Measurements from ENCODE around the gene SAMD4A.
A peak's percentile ranks its signal among the peaks of the same experiment; 100 is the strongest.
"Not testable (repeated sequence)": the region's sequence is repeated elsewhere in the genome, so short reads cannot be mapped to it uniquely, and the experiment has no call there.

SAMD4A gene

DNA sequence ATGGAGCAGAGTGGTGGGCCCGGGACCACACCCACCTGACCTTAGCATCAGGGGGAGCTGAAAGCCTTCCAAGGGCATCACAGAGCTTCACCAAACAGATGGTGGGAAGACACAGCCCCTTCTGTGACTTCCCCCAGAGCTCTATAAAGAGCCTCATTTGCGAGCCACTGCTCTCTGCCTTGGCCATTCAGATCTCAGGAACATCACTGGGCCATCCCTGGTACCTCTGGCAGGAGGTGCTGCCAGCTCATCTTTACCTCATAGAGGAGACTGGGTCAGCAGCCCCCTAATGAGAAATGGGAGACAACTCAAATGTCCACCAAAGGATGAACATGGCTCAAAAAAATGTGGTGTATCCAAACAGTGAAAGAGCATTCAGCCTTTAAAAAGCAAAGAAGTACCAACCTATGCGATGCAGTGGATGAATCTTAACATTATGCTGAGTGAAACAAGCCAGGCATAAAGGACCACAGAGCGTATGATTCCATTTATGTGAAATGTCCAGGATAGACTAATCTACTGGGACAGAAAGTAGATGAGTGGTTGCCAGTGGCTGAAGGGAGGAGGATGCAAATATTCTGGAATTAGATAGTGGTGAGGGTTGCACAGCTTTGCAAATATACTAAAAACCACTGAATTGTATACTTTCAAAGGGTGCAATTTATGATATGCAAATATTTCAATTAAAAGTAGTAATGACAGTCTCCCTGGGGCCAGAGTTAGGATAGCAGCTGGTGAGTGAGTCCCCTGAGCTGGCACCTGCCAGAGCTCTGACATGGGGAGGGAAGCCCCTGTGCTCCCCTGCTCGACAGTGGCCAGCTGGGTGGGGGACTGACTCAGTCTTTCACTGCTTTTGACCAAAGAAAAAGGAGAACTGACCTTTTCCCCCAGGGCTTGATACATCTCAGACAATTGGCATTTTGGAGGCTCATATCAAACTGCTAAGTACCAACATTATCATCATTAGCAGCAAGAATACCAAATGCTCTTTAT, 219.1 kb downstream of the SAMD4A start:
- no peak for DNase-seq

DNA sequence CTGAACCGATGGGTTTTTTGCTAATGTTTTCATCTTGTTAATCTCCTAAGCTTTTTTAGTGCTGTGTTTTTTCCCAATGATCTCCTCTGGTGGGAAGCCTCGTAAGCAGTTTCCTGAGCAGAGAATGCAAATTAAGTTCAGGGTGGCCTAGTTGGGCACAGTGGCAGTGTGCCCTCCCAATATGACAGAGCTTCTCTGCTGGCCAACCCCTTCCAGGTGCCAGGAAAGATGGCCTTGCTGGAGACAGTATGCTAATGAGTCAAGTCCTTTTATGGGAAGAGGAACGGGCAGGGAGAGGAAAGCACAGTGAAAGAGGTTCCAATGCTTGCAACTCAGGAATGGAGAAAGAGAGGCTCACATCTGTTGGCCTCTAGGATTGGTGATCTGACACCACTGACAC, 219.9 kb downstream of the SAMD4A start:
- DNase-seq, result no peak

DNA sequence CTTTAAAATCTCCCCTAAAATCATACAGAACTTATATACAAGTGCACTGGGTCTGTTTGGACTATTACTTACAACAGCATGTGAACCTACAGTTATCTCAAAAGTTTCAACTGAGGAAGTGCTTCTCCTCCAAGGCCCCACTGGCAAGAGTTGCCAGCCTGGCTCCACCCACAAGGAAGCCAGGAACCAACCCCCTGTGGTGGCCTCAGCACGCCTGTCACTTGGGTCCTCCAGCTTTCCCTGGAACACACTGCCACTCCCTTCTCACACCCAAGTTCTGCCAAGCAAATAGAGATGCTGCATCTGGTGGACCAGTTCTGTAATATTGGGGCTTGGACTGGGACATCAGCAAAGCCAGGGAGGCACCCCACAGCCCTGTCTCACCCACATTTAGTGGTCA, 220.3 kb downstream of the SAMD4A start:
- DNase-seq, result no peak

DNA sequence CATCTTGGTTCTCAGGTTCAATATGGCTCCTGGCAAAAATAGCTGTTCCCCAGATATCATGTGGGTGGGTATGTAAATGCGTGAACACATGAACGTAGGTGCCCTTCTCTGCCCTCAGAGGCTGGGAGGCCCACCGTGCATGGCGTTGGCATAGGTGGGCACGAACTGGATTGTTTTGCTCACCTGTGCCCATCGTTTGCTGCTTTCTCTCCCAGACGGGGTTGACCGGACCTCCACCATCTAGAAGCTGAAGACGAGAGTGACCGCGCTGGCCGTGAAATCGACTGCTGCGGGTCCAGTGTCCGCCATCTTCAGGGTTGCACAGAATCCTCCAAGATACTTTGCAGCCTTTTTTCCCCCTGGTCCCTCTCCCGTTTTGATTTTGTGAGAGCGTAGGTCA, 221.8 kb downstream of the SAMD4A start:
- no peak for DNase-seq

DNA sequence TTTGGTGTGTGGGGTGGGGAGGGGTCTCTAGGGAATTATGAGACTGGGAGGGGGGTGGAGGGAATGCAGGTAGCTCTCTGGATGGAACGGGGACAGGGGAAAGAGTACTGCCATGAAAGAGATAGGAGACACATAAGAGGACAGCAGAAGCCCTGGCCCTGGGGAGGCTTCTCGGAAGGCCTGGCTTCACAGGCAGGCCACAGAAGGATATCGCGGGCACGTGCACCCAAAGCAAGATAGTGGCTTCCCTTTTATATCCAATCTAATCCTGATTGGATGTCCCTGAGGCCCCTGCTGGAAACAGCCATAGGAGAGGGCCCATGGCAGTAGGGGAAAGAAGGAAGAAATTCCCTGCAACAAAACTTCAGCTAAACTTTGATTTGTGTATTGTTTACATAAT, 222.2 kb downstream of the SAMD4A start:
- DNase-seq, result no peak

DNA sequence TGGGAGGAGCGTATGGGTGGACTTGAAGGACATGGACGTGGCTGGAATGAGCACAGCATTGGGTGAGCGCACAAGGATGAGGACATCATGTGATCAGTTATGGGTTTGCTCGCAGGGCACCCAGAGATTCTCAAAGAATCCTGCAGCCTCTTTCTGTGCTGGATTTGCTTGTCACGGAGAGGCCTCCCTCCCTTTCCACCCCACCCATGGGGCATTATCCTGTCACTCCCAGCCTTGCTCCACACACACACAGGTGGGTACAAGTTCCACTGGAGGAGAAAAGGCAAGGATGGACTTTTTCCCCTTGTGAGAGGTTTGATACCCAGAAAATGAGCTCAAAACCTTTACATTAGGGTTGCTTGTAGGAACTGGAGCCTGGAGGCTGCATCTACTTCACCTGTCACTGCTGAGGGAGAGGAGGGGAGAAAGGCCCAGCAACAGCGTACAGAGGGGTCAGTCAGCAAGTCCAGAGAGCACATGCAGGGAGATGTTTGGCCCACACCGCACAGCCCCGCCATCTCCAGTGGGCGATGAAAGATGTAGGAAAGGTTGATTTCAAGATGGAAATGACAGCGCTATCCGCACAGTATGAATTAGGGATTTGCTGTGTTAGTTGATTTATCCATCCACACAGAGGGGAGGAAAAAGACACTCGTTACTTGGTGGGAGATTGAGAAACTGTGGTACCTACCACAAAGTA, 223.0 kb downstream of the SAMD4A start:
- no peak for DNase-seq

DNA sequence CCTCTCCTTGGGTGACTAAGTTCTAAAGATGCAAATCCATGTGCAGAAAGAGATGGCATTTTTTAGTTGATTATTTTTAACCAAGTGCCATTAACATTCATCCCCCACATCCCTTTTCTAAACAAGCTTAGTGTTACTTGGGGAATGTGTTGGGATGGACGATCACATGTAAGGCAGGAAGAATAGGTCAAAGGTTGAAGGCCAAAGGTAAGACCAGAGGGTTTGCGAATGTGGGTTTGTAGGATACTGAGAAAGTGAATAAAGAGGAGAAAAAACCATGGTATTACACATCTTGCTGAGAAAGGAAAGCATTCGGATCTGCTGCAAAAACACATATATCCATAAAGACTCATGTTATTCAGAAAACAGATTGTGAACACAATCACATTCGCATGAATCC, 224.1 kb downstream of the SAMD4A start:
- DNase-seq, result no peak

DNA sequence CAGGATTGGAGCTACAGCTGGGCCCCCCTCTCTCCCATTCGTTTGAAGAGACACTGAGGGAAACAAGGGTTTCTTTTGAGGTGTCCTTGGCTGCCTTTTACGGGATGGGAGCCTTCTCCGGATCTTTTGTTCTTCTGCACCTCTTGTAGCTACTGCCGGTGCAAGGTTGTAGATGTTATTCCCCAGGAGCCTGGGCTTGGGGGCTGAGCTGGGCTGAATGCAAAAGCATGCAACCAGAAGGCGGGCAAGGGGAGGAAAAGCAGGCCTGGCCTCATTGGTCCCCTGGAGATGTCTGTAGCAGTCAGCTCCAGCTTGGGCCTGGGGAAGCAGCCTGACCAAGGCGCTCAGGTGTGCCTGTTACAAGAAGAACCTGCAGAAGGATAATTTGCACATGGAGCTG, 225.4 kb downstream of the SAMD4A start:
- DNase-seq, result no peak

DNA sequence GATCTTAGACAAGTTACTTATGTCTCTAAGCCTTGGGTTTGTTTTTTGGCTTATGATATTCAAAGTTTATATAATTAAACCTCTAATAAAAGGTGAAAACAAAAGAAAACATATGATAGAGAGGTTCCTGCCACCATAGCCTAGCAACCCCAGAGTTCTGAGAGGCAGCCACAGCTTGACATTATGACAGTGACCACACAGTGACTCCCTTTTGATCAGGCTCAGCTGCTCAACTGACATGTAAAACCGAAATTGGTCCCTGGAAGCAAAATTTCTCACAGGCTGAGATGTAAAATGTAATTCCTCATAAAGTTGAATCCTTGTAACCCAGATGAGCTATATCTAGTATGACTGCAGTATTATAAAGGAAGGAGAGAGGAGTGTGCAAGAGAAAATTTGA, 227.2 kb downstream of the SAMD4A start:
- DNase-seq, result no peak

DNA sequence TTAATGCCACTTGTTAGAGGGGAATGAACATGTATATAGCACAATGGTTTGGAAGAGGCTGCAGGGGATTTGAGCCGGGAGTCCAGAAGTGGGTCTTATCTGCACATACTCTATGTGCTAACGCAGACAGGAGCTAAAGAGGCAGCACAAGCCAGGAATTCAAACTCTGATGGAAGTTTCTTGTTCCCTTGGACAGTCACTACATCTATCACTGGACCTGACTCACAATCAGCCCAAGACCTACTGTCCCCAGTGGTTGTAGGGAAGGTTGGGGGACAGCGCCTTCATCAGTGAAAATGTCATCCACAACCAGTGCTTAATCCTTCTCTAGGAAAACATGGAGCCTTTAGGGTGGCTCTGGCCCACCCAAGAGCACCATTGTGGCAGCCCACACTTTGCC, 227.9 kb downstream of the SAMD4A start:
- DNase-seq, result no peak

DNA sequence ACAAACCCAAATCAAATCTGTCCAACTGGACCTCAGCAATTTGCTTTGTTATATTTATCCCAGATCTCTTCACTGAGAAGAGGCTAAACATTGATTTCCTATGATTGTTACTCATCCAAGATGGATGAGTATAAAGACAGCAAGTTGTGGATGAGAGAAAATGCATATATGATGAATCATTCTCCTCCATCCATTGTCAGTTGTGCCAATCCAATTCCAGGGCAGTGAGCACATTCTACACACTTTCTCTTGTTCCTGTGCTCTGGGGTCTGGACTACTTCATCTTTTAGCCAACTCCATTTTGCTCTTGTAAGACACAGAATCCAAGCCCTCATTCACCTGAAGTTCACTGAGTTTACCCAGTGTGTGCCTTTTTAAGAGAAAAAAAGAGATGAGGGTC, 230.0 kb downstream of the SAMD4A start:
- no peak for DNase-seq

DNA sequence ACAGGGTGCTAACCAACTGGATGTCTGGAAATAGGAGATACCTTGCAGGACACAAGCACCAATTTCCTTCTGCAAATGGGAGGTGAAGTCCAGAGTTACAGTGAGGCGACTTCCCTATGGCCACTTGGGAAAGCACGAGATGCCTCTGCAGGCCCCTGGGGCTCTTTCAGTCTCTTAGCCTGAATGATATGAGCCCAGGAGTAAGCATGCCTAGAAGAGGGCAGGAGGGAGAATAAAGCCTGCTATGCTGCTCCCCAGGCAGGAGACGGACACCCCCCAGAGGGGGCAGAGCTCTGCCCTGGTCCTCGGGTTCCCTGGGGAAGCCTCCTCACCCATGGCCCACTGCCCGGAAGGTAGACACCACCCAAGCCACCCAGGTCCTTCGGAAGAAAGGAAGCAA, 230.6 kb downstream of the SAMD4A start:
- no peak for DNase-seq

DNA sequence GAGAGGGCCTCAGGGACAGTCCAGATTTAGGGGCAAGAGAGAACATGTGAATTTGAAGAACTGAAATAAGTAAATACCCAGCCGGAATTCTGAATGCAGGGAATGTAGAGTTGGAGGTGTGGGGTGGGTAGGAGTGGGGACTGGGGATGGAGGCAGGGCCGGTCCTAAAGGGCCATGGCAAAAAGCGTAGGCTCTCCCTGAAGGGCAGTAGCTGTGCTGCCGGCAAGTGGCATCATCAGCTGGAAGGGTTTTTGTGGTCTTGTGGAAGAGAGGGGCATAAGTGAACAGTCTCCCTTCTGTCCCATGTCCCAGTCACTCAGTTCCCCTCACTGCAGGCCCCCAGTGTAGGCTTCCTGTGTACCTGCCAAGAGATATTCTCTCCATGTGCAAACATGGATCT, 231.1 kb downstream of the SAMD4A start:
- DNase-seq, result no peak

DNA sequence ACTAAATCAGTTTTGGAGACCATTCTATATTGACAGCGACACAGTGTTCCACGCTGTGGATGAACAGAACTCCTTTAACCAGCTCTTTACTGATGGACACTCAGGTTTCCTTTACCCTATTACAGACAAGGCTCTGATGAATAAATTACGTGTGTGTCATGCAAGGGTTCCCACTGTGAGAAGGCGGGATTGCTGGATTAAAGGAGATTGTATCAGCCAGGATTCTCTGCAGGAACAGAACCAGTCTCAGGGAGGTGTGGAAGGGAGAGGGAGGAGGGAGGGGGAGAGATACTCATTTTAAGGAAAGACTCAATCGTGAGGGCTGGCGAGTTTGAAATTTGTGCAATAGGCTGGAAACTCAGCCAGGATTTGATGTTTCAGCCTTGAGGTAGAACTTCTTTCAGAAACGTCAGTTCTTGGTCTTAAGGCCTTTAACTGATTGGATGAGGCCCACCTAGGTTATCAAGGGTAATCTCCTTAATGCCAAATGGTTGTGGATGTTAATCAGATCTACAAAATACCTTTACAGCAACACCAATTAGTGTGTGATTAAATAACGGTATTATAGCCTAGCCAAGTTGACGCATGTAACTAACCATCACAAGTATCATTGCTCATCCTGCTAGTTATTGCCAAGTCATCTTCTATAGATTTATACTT, 231.7 kb downstream of the SAMD4A start:
- no peak for DNase-seq

DNA sequence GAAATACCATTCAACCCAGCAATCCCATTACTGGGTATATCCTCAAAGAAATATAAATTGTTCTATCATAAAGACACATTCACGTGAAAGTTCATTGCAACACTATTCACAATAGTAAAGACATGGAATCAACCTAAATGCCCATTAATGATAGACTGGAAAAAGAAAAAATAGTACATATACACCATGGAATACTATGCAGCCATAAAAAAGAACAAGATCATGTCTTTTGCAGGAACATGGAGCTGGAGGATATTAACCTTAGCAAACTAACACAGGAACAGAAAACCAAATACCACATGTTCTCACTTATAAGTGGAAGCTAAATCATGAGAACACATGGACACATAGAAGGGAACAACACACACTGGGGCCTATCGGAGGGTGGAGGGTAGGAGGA, 234.6 kb downstream of the SAMD4A start:
- DNase-seq, result not testable (repeated sequence)

DNA sequence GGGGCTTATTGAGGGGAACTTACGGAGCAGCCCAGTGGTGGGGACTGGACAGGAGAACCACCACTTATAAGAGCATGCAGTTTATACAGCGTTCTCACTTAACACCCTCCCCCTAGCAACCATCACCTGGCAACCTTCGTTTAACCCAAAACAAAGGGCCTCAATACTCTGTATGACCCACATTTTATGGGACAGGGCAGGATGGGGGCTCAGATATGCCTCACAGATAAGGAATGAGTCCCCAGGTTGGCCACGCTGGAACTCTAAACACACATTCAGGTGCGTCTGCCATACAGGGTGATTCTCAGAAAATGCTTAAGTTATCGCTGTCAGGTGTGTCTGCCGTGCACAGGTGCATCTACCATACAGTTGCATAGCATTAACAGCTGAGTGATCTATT, 236.5 kb downstream of the SAMD4A start:
- no peak for DNase-seq

DNA sequence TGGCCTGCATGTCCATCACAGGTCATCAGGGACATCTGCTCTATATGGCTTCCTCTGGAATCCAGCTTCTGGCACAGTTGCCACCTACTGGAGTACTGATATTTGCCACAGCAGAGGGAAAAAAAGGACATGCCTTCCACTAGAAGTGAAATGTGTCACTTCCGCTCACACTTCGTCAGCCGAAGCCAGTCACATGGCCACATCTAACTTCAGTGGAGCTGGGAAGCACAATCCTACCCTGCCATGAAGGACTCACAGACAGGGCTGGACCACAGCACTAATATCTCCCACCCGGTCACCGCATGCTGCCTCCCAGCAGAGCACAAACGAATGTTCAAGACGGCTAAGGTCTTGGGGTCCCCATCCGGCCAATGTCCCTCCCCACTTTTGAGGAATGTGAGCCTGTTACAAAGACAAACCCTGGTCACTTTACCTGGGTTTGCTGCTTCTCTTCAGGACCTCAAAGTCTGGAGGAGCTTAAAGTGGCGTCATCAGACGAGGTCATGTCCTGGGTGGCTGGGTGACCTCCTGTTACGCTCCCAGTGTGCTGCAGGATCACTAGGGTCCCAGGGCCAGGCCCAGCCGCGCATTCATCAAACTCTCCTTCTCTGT, 237.1 kb downstream of the SAMD4A start:
- DNase-seq, result no peak

DNA sequence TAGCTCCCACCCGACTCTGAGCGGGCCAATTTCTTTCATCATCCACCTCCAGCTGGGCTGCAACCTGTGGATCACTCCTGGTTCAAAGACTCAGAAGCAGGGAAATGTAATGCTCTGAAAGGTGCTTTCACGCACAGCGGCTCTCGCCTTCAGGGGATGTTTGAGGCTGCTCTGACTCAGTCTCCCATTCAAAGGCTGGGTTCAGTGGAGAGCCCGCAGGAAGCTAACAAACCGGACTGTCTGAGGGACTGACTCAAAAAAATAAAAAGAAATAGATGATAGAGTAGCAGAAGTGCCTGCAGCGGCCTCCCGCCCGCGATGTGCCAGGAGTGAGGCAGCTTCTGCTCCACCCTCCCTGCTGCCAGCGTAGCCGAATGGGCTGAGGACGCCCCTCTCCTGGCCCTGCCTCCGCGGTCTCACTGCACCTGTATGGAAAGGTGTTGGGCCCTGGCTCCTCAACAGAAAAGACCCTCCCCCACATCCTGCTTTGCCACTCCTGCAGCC, 237.7 kb downstream of the SAMD4A start:
- DNase-seq, result no peak

DNA sequence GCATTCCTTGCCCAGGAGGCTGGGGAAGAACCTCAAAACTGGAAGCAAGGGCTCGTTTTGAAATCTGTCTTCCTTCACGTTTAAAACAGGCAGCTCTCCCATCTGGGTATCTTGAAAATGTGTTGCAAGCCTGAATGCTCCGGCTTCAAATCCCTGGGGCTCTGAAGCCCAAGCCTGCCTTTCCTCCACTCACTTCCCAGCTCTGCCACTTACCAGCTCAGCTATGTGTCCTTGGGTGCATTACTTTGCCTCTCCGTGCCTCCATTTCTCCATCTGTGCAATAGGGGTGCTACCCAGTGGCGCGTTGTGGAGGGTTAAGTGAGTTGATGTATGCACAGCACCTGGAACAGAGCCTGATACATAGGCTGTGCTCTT, 238.1 kb downstream of the SAMD4A start:
- DNase-seq, result no peak

DNA sequence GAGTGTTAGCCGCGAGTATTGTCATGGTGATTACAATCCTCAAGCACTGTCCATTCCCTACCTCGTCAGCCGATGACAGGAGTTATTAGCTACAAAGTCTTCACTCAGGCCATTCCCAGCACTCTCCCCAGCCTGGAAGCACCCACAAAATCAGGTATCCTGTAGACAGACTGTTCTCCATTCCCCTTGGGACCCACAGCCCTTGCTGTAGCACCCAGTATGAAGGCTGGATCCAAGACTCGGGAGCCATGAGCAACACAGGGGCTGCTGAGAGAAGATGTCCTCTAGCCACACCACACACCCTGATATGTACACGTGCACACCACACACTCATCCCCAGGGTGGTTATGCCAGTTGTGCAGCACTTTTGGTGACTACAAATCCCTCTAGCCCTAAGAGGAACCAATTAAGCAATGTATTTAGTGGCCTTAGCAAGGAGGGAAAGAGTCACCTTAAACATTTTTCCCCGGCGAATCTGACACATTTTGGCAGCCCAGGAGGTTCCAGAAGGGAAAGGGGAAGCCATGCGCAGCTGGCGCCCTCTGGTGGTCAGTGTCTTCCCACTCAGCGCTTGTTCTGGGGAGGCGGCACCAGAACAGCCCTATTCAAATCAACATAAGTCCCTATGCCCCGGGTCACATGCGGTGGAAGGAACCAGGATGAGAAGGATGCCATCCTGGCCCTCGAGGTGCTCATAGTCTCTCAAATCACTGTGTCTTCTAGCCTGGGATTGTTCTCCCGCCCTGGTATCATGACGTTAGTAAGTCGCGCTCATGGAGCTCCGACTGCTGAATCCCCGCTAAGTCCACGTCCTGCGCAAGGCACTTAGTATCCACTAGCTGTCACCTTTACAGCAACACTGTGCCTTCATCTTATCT, 238.8 kb downstream of the SAMD4A start:
- DNase-seq, result peak; percentile 55

DNA sequence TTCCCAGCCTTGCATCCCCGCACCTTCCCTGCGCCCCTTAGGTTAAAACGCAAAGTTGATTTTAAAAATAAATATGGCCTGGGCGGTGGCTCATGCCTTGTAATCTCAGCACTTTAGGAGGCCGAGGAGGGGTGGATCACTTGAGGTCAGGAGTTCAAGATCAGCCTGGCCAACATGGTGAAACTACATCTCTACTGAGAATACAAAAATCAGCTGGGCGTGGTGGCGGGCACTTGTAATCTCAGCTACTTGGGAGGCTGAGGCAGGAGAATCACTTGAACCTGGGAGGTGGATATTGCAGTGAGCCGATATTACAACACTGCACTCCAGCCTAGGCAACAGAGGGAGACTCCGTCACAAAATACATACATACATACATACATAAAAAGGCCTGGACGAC, 239.7 kb downstream of the SAMD4A start:
- no peak for DNase-seq

DNA sequence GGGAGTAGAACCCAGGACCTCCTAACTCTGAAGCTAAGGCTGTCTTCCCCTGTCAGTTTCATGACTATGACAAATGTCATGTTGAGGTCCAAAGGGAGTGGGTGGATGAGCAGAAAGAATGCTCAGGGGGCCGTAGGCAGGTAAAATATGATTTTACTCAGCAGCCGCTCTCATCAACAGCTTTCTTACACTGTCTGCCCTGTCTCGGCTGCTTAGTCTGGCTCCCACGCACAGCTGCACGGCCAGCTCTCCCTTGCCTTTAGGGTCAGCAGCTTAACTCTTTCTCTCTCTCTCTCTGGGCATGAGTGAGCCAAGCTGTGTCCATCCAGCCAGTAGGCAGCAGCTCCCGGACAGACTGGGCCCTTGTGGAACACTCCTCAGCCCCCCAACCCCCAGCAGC, 240.5 kb downstream of the SAMD4A start:
- DNase-seq, result no peak

Measured in amniotic stem cell (primary cell).